ENCODE results near the gene CDH15.
"Not testable (repeated sequence)": the region's sequence is repeated elsewhere in the genome, so short reads cannot be mapped to it uniquely, and the experiment has no call there.

CDH15 gene

GRCh38 chr16:89154390-89155183 lies 17.0 kb upstream of the CDH15 start:
- no peak for DNase-seq
- intact Hi-C loops (cut with DNase I): no loop called here

- DNase-seq: peak in 2 of 10 donors; percentile 28 to 40
- intact Hi-C loops (cut with DNase I): no loop called here
These were observed 16.3 kb upstream of the CDH15 start for GRCh38 chr16:89155184-89155679.

GRCh38 chr16:89155851-89156739 lies 15.5 kb upstream of the CDH15 start:
- intact Hi-C loops (cut with DNase I): no loop called here
- peak in 1 of 10 donors; percentile 81 for DNase-seq

GRCh38 chr16:89156740-89157645 lies 14.6 kb upstream of the CDH15 start:
- intact Hi-C loops (cut with DNase I): no loop called here
- DNase-seq: no peak

GRCh38 chr16:89157778-89158177 lies 13.8 kb upstream of the CDH15 start:
- intact Hi-C loops (cut with DNase I): no loop called here
- DNase-seq: no peak

GRCh38 chr16:89159066-89159849 lies 12.3 kb upstream of the CDH15 start:
- intact Hi-C loops (cut with DNase I): no loop called here

GRCh38 chr16:89159850-89160354 lies 11.6 kb upstream of the CDH15 start:
- intact Hi-C loops (cut with DNase I): no loop called here
- no peak for DNase-seq

More at GRCh38 chr16:89159066-89159849, 12.3 kb upstream of the CDH15 start:
- no peak for DNase-seq

GRCh38 chr16:89160977-89161701 lies 10.4 kb upstream of the CDH15 start:
- no peak for DNase-seq
- intact Hi-C loops (cut with DNase I): no loop called here

GRCh38 chr16:89161763-89162713 lies 9.5 kb upstream of the CDH15 start:
- intact Hi-C loops (cut with DNase I): no loop called here
- no peak for DNase-seq

GRCh38 chr16:89163297-89163696 lies 8.3 kb upstream of the CDH15 start:
- intact Hi-C loops (cut with DNase I): no loop called here
- DNase-seq: no peak

GRCh38 chr16:89164436-89164835 lies 7.1 kb upstream of the CDH15 start:
- intact Hi-C loops (cut with DNase I): no loop called here

GRCh38 chr16:89164847-89165680 lies 6.5 kb upstream of the CDH15 start:
- DNase-seq: no peak
- intact Hi-C loops (cut with DNase I): loop anchor here (5.0 kb wide), 1 partner anchor 428 kb away; no protein-coding TSS in a partner anchor

More at GRCh38 chr16:89164436-89164835, 7.1 kb upstream of the CDH15 start:
- DNase-seq: no peak

- not testable (repeated sequence) for DNase-seq
- intact Hi-C loops (cut with DNase I): loop anchor here (5.0 kb wide), 1 partner anchor 428 kb away; no protein-coding TSS in a partner anchor
These were observed 5.9 kb upstream of the CDH15 start for GRCh38 chr16:89165681-89165979.

GRCh38 chr16:89166696-89167424 lies 4.7 kb upstream of the CDH15 start:
- no peak for DNase-seq
- intact Hi-C loops (cut with DNase I): loop anchor here (2.0 to 5.0 kb wide), 2 partner anchors 224 to 430 kb away; no protein-coding TSS in a partner anchor

- intact Hi-C loops (cut with DNase I): loop anchor here (2.0 to 5.0 kb wide), 2 partner anchors 225 to 430 kb away; no protein-coding TSS in a partner anchor
- DNase-seq: peak; percentile 66 to 97 (median 82)
These were observed 4.1 kb upstream of the CDH15 start for GRCh38 chr16:89167425-89167941.

Data from posterior cingulate gyrus (tissue), 11 donors.